Right atrium auricular region (tissue), 2 donors: Measurements from ENCODE around the gene DLL4. TPM values are rescaled to one million over a fixed set of nuclear protein-coding genes. Genes with fewer than 3 reads are reported as not detected.
"Not testable (repeated sequence)": the region's sequence is repeated elsewhere in the genome, so short reads cannot be mapped to it uniquely, and the experiment has no call there.

Source experiments
- DNase-seq: peaks from one replicate; pipeline ENCODE4 v3.0.0-alpha.2; 2019; ENCODE audit warnings: low spot score
- H3K27ac ChIP-seq, 2 donors: fragments of 200-600 bp; sonication (generic); 1 replicate in 1 of 2; 2 replicates in 1 of 2; pipeline ENCODE4 v1.5.1; 2016 to 2019
- H3K27me3 ChIP-seq, 2 donors: fragments of 200-600 bp; sonication (generic); one replicate each; pipeline versions ENCODE4 v1.5.1 to v1.6.0; 2017 to 2019
- H3K36me3 ChIP-seq: fragments of 200-600 bp; sonication (generic); one replicate; pipeline ENCODE4 v1.5.1; 2016
- H3K4me1 ChIP-seq, 2 donors: fragments of 200-600 bp; sonication (generic); one replicate each; pipeline versions ENCODE4 v1.5.1 to v1.6.0; 2017 to 2019
- H3K4me3 ChIP-seq, 2 donors: fragments of 200-600 bp; sonication (generic); 1 replicate in 1 of 2; 2 replicates in 1 of 2; pipeline ENCODE4 v1.5.1; 2017 to 2019; ENCODE audit warnings: mild to moderate bottlenecking in 1 of 2, moderate library complexity in 1 of 2
- H3K9me3 ChIP-seq, 2 donors: fragments of 200-600 bp; sonication (generic); one replicate each; pipeline ENCODE4 v1.5.1; 2019
- CTCF ChIP-seq, 2 donors: fragments of 200-600 bp; sonication (generic); IDR thresholded peaks; one replicate each; pipeline ENCODE4 v1.5.1; 2019; ENCODE audit warnings: antibody characterized with exemption in 2 of 2
- total RNA-seq, 2 donors: library from RNA; depleted of rRNA; stranded (reverse); fragments of >200 nt; gene quantifications; one replicate each; pipeline ENCODE4 v1.1.0, GENCODE V29; 2016

Gene DLL4
- total RNA-seq, 2 donors from 2014 or later: 7.5 to 9.8 TPM

- H3K27ac ChIP-seq: peak within 1 kb of the TSS; percentile 70 to 76
- no peaks in the 10 kb centered on the region for H3K36me3 ChIP-seq
- peaks cover 0 to 41% of the 10 kb centered on the region in 2 donors for H3K4me1 ChIP-seq
- no peaks in the 10 kb centered on the region for H3K9me3 ChIP-seq
- H3K4me3 ChIP-seq: peak within 1 kb of the TSS; percentile 69 to 76
- no peaks in the 10 kb centered on the region for H3K27me3 ChIP-seq
- TF ChIP-seq CTCF (IDR thresholded peaks at IDR 0.05): no peak
- peak; percentile 96 for DNase-seq
These were observed 24.0 kb downstream of the DLL4 start, which contains the start of gene CHAC1 for GRCh38 chr15:40952901-40953712. TSS of gene CHAC1 (plus strand) at chr15:40953471. CDS start at chr15:40953584, 113 bp downstream.

- no peak for DNase-seq
- peaks cover 0 to 41% of the 10 kb centered on the region in 2 donors for H3K4me1 ChIP-seq
- H3K27ac ChIP-seq: peak overlapping the region; percentile 70 to 76
- H3K9me3 ChIP-seq: no peaks in the 10 kb centered on the region
- TF ChIP-seq CTCF (IDR thresholded peaks at IDR 0.05): no peak
- H3K4me3 ChIP-seq: peak overlapping the region; percentile 69 to 76
- H3K27me3 ChIP-seq: no peaks in the 10 kb centered on the region
- no peaks in the 10 kb centered on the region for H3K36me3 ChIP-seq
These were observed 24.6 kb downstream of the DLL4 start for GRCh38 chr15:40953713-40954074.

GRCh38 chr15:40954158-40954848, 25.2 kb downstream of the DLL4 start:
- not testable (repeated sequence) for H3K4me3 ChIP-seq, H3K27ac ChIP-seq, H3K27me3 ChIP-seq, H3K36me3 ChIP-seq, DNase-seq, H3K9me3 ChIP-seq
- H3K4me1 ChIP-seq: peaks cover 0 to 41% of the 10 kb centered on the region in 2 donors

GRCh38 chr15:40955141-40955903, 26.2 kb downstream of the DLL4 start:
- Histone ChIP-seq H3K9me3 (no peaks in the 10 kb centered on the region), H3K36me3 (no peaks in the 10 kb centered on the region), H3K4me3 (no peak overlapping the region), H3K27ac (peak overlapping the region; percentile 70 to 88), H3K4me1 (peaks cover 0 to 41% of the 10 kb centered on the region in 2 donors), H3K27me3 (no peaks in the 10 kb centered on the region)
- DNase-seq: no peak
- TF ChIP-seq CTCF (IDR thresholded peaks at IDR 0.05): no peak

GRCh38 chr15:40955930-40956540, 26.9 kb downstream of the DLL4 start:
- Histone ChIP-seq H3K9me3 (no peaks in the 10 kb centered on the region), H3K36me3 (no peaks in the 10 kb centered on the region), H3K4me1 (peaks cover 0 to 41% of the 10 kb centered on the region in 2 donors), H3K27me3 (no peaks in the 10 kb centered on the region), H3K27ac (peak overlapping the region; percentile 70 to 88), H3K4me3 (no peak overlapping the region)
- no peak for DNase-seq
- TF ChIP-seq CTCF (IDR thresholded peaks at IDR 0.05): no peak
